ENCODE data around the gene FADS1. TPM values are rescaled to one million over a fixed set of nuclear protein-coding genes. Genes with fewer than 3 reads are reported as not detected.

Gene FADS1
- total and polyA plus RNA-seq, 2 donors (not counting 1 experiment from before 2014, with no cell fraction given) = 173 to 208 TPM

GRCh38 chr11:61827571-61828378, 11.0 kb upstream of the FADS1 start, which contains the start of gene FADS2:
Gene FADS2, plus strand, starts transcription at chr11:61828300. Its CDS starts 91 bp downstream, at chr11:61828391.
- no peaks in the 10 kb centered on the region for H3K9me3 ChIP-seq (ENCODE audit: control insufficient read depth, insufficient read depth, low read depth, low read length)
- H3K27ac ChIP-seq (ENCODE audit: insufficient read depth, low read length) = peak within 1 kb of the TSS; percentile 75
- peak within 1 kb of the TSS; percentile 99 for H3K4me2 ChIP-seq (ENCODE audit: extremely low read depth, insufficient read depth, low read length)
- no peaks in the 10 kb centered on the region for H3K27me3 ChIP-seq (ENCODE audit: control insufficient read depth, insufficient read depth, low read length)
- peaks cover 10% of the 10 kb centered on the region for H3K36me3 ChIP-seq (ENCODE audit: control insufficient read depth, insufficient read depth, low read length)
- no peak for TF ChIP-seq EZH2 (IDR thresholded peaks at IDR 0.05; ENCODE audit: low read length, missing control alignments)
- no peak for TF ChIP-seq CTCF (conservative IDR thresholded peaks at IDR 0.05 in 1 of 2, IDR thresholded peaks at IDR 0.05 in 1 of 2; ENCODE audit: low read depth in 1 of 2, low read length in 2 of 2)
- H3K9ac ChIP-seq (ENCODE audit: insufficient read depth, low read length) = peak within 1 kb of the TSS; percentile 71
- H3K79me2 ChIP-seq (ENCODE audit: control insufficient read depth, insufficient read depth, low read length) = peaks cover 46% of the 10 kb centered on the region
- peak within 1 kb of the TSS; percentile 15 for H2AFZ ChIP-seq (ENCODE audit: low read length)
- peaks cover 2% of the 10 kb centered on the region for H4K20me1 ChIP-seq (ENCODE audit: control insufficient read depth, extremely low read depth, insufficient read depth, low read length)
- DNase-seq (ENCODE audit: low read depth in 2 of 2) = peak; percentile 97 to 98
- peak within 1 kb of the TSS; percentile 83 to 98 (median 88) for H3K4me3 ChIP-seq (replicated peaks in 1 of 4; ENCODE audit: control extremely low read depth in 1 of 4, insufficient read depth in 1 of 4, low read depth in 3 of 4, low read length in 4 of 4)
- H3K4me1 ChIP-seq (ENCODE audit: control insufficient read depth, extremely low read depth, insufficient read depth, low read length) = peaks cover 18% of the 10 kb centered on the region

- peak overlapping the region; percentile 75 for H3K27ac ChIP-seq (ENCODE audit: insufficient read depth, low read length)
- no peak for TF ChIP-seq CTCF (conservative IDR thresholded peaks at IDR 0.05 in 1 of 2, IDR thresholded peaks at IDR 0.05 in 1 of 2; ENCODE audit: low read depth in 1 of 2, low read length in 2 of 2)
These were observed 10.2 kb upstream of the FADS1 start for GRCh38 chr11:61826930-61827570.

GRCh38 chr11:61820174-61820573, 3.4 kb upstream of the FADS1 start:
- Histone ChIP-seq H3K9me3 (ENCODE audit: control insufficient read depth, insufficient read depth, low read depth, low read length) (no peaks in the 10 kb centered on the region), H3K4me1 (ENCODE audit: control insufficient read depth, extremely low read depth, insufficient read depth, low read length) (peaks cover 3% of the 10 kb centered on the region), H3K4me3 (replicated peaks in 1 of 4; ENCODE audit: control extremely low read depth in 1 of 4, insufficient read depth in 1 of 4, low read depth in 3 of 4, low read length in 4 of 4) (no peak overlapping the region), H3K4me2 (ENCODE audit: extremely low read depth, insufficient read depth, low read length) (no peak overlapping the region), H4K20me1 (ENCODE audit: control insufficient read depth, extremely low read depth, insufficient read depth, low read length) (no peaks in the 10 kb centered on the region), H3K9ac (ENCODE audit: insufficient read depth, low read length) (no peak overlapping the region), H3K36me3 (ENCODE audit: control insufficient read depth, insufficient read depth, low read length) (no peaks in the 10 kb centered on the region), H3K27ac (ENCODE audit: insufficient read depth, low read length) (peak overlapping the region; percentile 31), H3K27me3 (ENCODE audit: control insufficient read depth, insufficient read depth, low read length) (no peaks in the 10 kb centered on the region), H3K79me2 (ENCODE audit: control insufficient read depth, insufficient read depth, low read length) (peaks cover 6% of the 10 kb centered on the region), H2AFZ (ENCODE audit: low read length) (no peak overlapping the region)
- peak; percentile 55 to 56 for DNase-seq (ENCODE audit: low read depth in 2 of 2)
- TF ChIP-seq CTCF (conservative IDR thresholded peaks at IDR 0.05 in 1 of 2, IDR thresholded peaks at IDR 0.05 in 1 of 2; ENCODE audit: low read depth in 1 of 2, low read length in 2 of 2) = no peak
- no peak for TF ChIP-seq EZH2 (IDR thresholded peaks at IDR 0.05; ENCODE audit: low read length, missing control alignments)

More at GRCh38 chr11:61826930-61827570, 10.2 kb upstream of the FADS1 start:
- peaks cover 12% of the 10 kb centered on the region for H3K4me1 ChIP-seq (ENCODE audit: control insufficient read depth, extremely low read depth, insufficient read depth, low read length)
- peak overlapping the region; percentile 63 to 98 (median 88) for H3K4me3 ChIP-seq (replicated peaks in 1 of 4; ENCODE audit: control extremely low read depth in 1 of 4, insufficient read depth in 1 of 4, low read depth in 3 of 4, low read length in 4 of 4)
- DNase-seq (ENCODE audit: low read depth in 2 of 2) = no peak
- no peaks in the 10 kb centered on the region for H3K9me3 ChIP-seq (ENCODE audit: control insufficient read depth, insufficient read depth, low read depth, low read length)
- H3K9ac ChIP-seq (ENCODE audit: insufficient read depth, low read length) = peak overlapping the region; percentile 71
- H3K27me3 ChIP-seq (ENCODE audit: control insufficient read depth, insufficient read depth, low read length) = no peaks in the 10 kb centered on the region
- H3K4me2 ChIP-seq (ENCODE audit: extremely low read depth, insufficient read depth, low read length) = peak overlapping the region; percentile 75
- peaks cover 5% of the 10 kb centered on the region for H3K36me3 ChIP-seq (ENCODE audit: control insufficient read depth, insufficient read depth, low read length)
- peak overlapping the region; percentile 15 for H2AFZ ChIP-seq (ENCODE audit: low read length)
- H3K79me2 ChIP-seq (ENCODE audit: control insufficient read depth, insufficient read depth, low read length) = peaks cover 39% of the 10 kb centered on the region
- H4K20me1 ChIP-seq (ENCODE audit: control insufficient read depth, extremely low read depth, insufficient read depth, low read length) = peaks cover 2% of the 10 kb centered on the region
